Endothelial cell (in vitro differentiated cells): Measurements from ENCODE around the gene GNAS. TPM values are rescaled to one million over a fixed set of nuclear protein-coding genes. Genes with fewer than 3 reads are reported as not detected.

Experiments used
- DNase-seq: peaks from one replicate; pipeline ENCODE4 v3.0.0; 2021; ENCODE audit warnings: low spot score
- H3K27ac Mint-ChIP-seq: one replicate; pipeline ENCODE4 v1.8.0; 2021; ENCODE audit warnings: mixed read lengths, inconsistent platforms; ENCODE audit not compliant: unreplicated experiment
- H3K27me3 Mint-ChIP-seq: one replicate; pipeline ENCODE4 v1.8.0; 2021; ENCODE audit warnings: mild to moderate bottlenecking, moderate library complexity, mixed read lengths, inconsistent platforms; ENCODE audit not compliant: unreplicated experiment
- H3K36me3 Mint-ChIP-seq: one replicate; pipeline ENCODE4 v1.8.0; 2021; ENCODE audit warnings: mild to moderate bottlenecking, low read depth, mixed read lengths, inconsistent platforms; ENCODE audit not compliant: unreplicated experiment
- H3K4me1 Mint-ChIP-seq: one replicate; pipeline ENCODE4 v1.8.0; 2021; ENCODE audit warnings: mild to moderate bottlenecking, mixed read lengths, inconsistent platforms; ENCODE audit not compliant: unreplicated experiment
- H3K4me3 Mint-ChIP-seq: one replicate; pipeline ENCODE4 v1.8.0; 2021; ENCODE audit warnings: mild to moderate bottlenecking, mixed read lengths, inconsistent platforms; ENCODE audit not compliant: unreplicated experiment
- H3K9me3 Mint-ChIP-seq: one replicate; pipeline ENCODE4 v1.8.0; 2021; ENCODE audit warnings: mixed read lengths, inconsistent platforms; ENCODE audit not compliant: unreplicated experiment
- CTCF ChIP-seq: fragments of 200-600 bp; sonication (generic); IDR thresholded peaks from one replicate; pipeline ENCODE4 v1.5.0; 2021; ENCODE audit warnings: antibody characterized with exemption; ENCODE audit not compliant: unreplicated experiment
- total RNA-seq: library from RNA; stranded (reverse); fragmentation: NEBNext Ultra II Directional; extraction: Animal tissue kit (Norgen Biotek cat#: 25700); gene quantifications from one replicate; pipeline ENCODE4 v1.2.1, GENCODE V29; 2021; ENCODE audit not compliant: unreplicated experiment

GNAS gene
- total RNA-seq, 1 donor from 2014 or later = 1,989 TPM

GRCh38 chr20:58892141-58892931 is 39.8 kb downstream of the GNAS start:
- H3K9me3 Mint-ChIP-seq = no peaks in the 10 kb centered on the region
- peak overlapping the region; percentile 99 for H3K4me3 Mint-ChIP-seq
- no peak for TF ChIP-seq CTCF
- DNase-seq = peak; percentile 79
- H3K4me1 Mint-ChIP-seq = peaks cover 53% of the 10 kb centered on the region
- H3K27me3 Mint-ChIP-seq = peaks cover 20% of the 10 kb centered on the region
- peaks cover 30% of the 10 kb centered on the region for H3K36me3 Mint-ChIP-seq
- H3K27ac Mint-ChIP-seq = peak overlapping the region; percentile 99

DNA sequence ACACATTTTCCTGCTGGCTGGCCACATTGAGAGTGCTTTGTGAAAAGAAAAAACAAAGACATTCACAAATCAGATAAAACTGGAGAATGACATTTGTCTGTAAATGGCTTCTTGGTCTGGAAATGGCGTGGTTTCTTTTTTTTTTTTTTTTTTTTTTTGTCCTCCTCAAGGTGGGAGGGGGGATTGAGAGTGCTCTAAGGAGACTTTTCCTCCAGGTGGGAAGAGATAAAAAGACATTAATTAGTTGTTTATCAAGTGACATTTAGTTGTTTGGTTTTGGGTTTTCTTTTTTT is 40.4 kb downstream of the GNAS start:
- H3K36me3 Mint-ChIP-seq = peaks cover 33% of the 10 kb centered on the region
- H3K4me3 Mint-ChIP-seq = peak overlapping the region; percentile 99
- H3K4me1 Mint-ChIP-seq = peaks cover 53% of the 10 kb centered on the region
- H3K9me3 Mint-ChIP-seq = no peaks in the 10 kb centered on the region
- DNase-seq = no peak
- no peak for TF ChIP-seq CTCF
- H3K27ac Mint-ChIP-seq = peak overlapping the region; percentile 99
- peaks cover 20% of the 10 kb centered on the region for H3K27me3 Mint-ChIP-seq

- peaks cover 31% of the 10 kb centered on the region for H3K36me3 Mint-ChIP-seq
- no peaks in the 10 kb centered on the region for H3K9me3 Mint-ChIP-seq
- peaks cover 20% of the 10 kb centered on the region for H3K27me3 Mint-ChIP-seq
- H3K27ac Mint-ChIP-seq = peak overlapping the region; percentile 91
- peaks cover 55% of the 10 kb centered on the region for H3K4me1 Mint-ChIP-seq
- no peak for DNase-seq
- TF ChIP-seq CTCF = no peak
- H3K4me3 Mint-ChIP-seq = peak overlapping the region; percentile 88
Measured at GRCh38 chr20:58893355-58894120, 41.0 kb downstream of the GNAS start.

GRCh38 chr20:58894652-58895447 is 42.3 kb downstream of the GNAS start:
- no peak for TF ChIP-seq CTCF
- Mint-ChIP-seq H3K9me3 (no peaks in the 10 kb centered on the region), H3K27me3 (peaks cover 20% of the 10 kb centered on the region), H3K4me1 (peaks cover 68% of the 10 kb centered on the region), H3K36me3 (peaks cover 35% of the 10 kb centered on the region), H3K27ac (peak overlapping the region; percentile 62), H3K4me3 (peak overlapping the region; percentile 79)
- DNase-seq = no peak
